AG04450 (cell line): Measurements from ENCODE around the gene CHRM2. TPM values are rescaled to one million over a fixed set of nuclear protein-coding genes. Genes with fewer than 3 reads are reported as not detected.

Experiments used
- CTCF ChIA-PET: fragments of 300-600, 350-600 bp; formaldehyde crosslinking; extraction: SDS; loops from one replicate; lab custom pipeline; 2022; ENCODE audit warnings: antibody characterized with exemption, inconsistent platforms; lab: Charles Lee
- POLR2A ChIA-PET: fragments of 350-600 bp; formaldehyde crosslinking; extraction: SDS; loops from one replicate; lab custom pipeline; 2021; ENCODE audit warnings: antibody characterized with exemption, inconsistent platforms; lab: Yijun Ruan, JAX
- DNase-seq: peaks from one replicate; pipeline ENCODE4 v3.0.0-alpha.2; 2011; ENCODE audit warnings: low read depth, low spot score
- H3K27ac ChIP-seq: one replicate; pipeline ENCODE4 v1.5.1; 2012; ENCODE audit warnings: low read depth, low read length, control low read depth
- H3K27me3 ChIP-seq: one replicate; pipeline ENCODE4 v1.6.0; 2012; ENCODE audit warnings: low read length; ENCODE audit not compliant: control insufficient read depth, insufficient read depth
- H3K4me3 ChIP-seq: 2 replicates; pipeline ENCODE4 v1.5.1; 2011; ENCODE audit warnings: mild to moderate bottlenecking, low read depth, low read length, control low read depth
- H3K9me3 ChIP-seq: 2 replicates; pipeline ENCODE4 v1.5.1; 2012; ENCODE audit warnings: low read length; ENCODE audit not compliant: control insufficient read depth, insufficient read depth
- CTCF ChIP-seq: IDR thresholded peaks from 2 replicates; pipeline ENCODE4 v1.5.1; 2011; ENCODE audit warnings: low read depth, low read length, control low read depth, inconsistent platforms
- polyA plus RNA-seq: library from polyadenylated mRNA; depleted of rRNA; stranded (reverse); fragments of >200 nt; gene quantifications from 2 replicates; pipeline ENCODE4 v1.2.3, GENCODE V29; 2011

CHRM2 gene
- polyA plus RNA-seq, 1 experiment, result 85.6 TPM

- TF ChIP-seq CTCF, result no peak
- ChIA-PET CTCF (no interaction called here), POLR2A (no interaction called here)
- DNase-seq, result no peak
- H3K4me3 ChIP-seq, result no peak overlapping the region
- H3K9me3 ChIP-seq, result no peaks in the 10 kb centered on the region
- H3K27me3 ChIP-seq, result no peaks in the 10 kb centered on the region
- H3K27ac ChIP-seq, result no peak overlapping the region
Measured at GRCh38 chr7:137003566-137003965, 135.1 kb downstream of the CHRM2 start.

GRCh38 chr7:137005873-137006272 is 137.4 kb downstream of the CHRM2 start:
- Histone ChIP-seq H3K27ac (no peak overlapping the region), H3K27me3 (no peaks in the 10 kb centered on the region), H3K4me3 (no peak overlapping the region), H3K9me3 (no peaks in the 10 kb centered on the region)
- TF ChIP-seq CTCF, result no peak
- CTCF ChIA-PET, result no interaction called here
- POLR2A ChIA-PET, result interaction anchor here (1.0 kb wide), 1 partner anchor 48 kb away, joined by 3 read pairs; no protein-coding TSS in a partner anchor
- DNase-seq, result no peak

- H3K4me3 ChIP-seq, result no peak overlapping the region
- H3K9me3 ChIP-seq, result no peaks in the 10 kb centered on the region
- H3K27me3 ChIP-seq, result no peaks in the 10 kb centered on the region
- CTCF ChIA-PET, result no interaction called here
- no peak for TF ChIP-seq CTCF
- no peak overlapping the region for H3K27ac ChIP-seq
- peak; percentile 53 for DNase-seq
- POLR2A ChIA-PET, result interaction anchor here (1.0 kb wide), 1 partner anchor 48 kb away, joined by 3 read pairs; no protein-coding TSS in a partner anchor
Measured at GRCh38 chr7:137006293-137006692, 137.8 kb downstream of the CHRM2 start.

- ChIA-PET POLR2A (no interaction called here), CTCF (interaction anchor here (0.7 kb wide), 1 partner anchor 12 kb away, joined by 3 read pairs; no protein-coding TSS in a partner anchor)
- TF ChIP-seq CTCF, result no peak
- H3K27ac ChIP-seq, result peak overlapping the region; percentile 11
- no peaks in the 10 kb centered on the region for H3K27me3 ChIP-seq
- no peak for DNase-seq
- no peak overlapping the region for H3K4me3 ChIP-seq
- no peaks in the 10 kb centered on the region for H3K9me3 ChIP-seq
Measured at GRCh38 chr7:137007001-137007694, 138.7 kb downstream of the CHRM2 start.

GRCh38 chr7:137009404-137009803 is 141.0 kb downstream of the CHRM2 start:
- POLR2A ChIA-PET, result no interaction called here
- Histone ChIP-seq H3K27ac (no peak overlapping the region), H3K4me3 (no peak overlapping the region), H3K27me3 (no peaks in the 10 kb centered on the region), H3K9me3 (no peaks in the 10 kb centered on the region)
- CTCF ChIA-PET, result interaction anchor here (1.2 kb wide), 1 partner anchor 445 kb away, joined by 4 read pairs; no protein-coding TSS in a partner anchor
- DNase-seq, result no peak
- no peak for TF ChIP-seq CTCF
